Caco-2 (cell line): ENCODE measurements around the gene GALE. TPM values are rescaled to one million over a fixed set of nuclear protein-coding genes. Genes with fewer than 3 reads are reported as not detected.

Source experiments
- BruUV-seq: library from RNA; stranded (reverse); fragments of 400-500 nt; replicated peaks from 2 replicates; lab custom pipeline; 2021; lab: Mats Ljungman, UMichigan
- CTCF ChIA-PET: fragments of 300-600 bp; sonication (Branson Sonifier 250); formaldehyde crosslinking; loops from one replicate; lab custom pipeline; 2022; ENCODE audit warnings: antibody characterized with exemption; lab: Charles Lee
- POLR2A ChIA-PET: fragments of 300-600 bp; sonication (Branson Sonifier 250); formaldehyde crosslinking; loops from one replicate; lab custom pipeline; 2022; ENCODE audit warnings: antibody characterized with exemption; lab: Charles Lee
- DNase-seq, 2 experiments: peaks; one replicate each; pipeline versions ENCODE4 v3.0.0 to v3.0.0-alpha.2; 2020 to 2022
- H3K27me3 ChIP-seq: replicated peaks from 2 replicates; pipeline ENCODE4 v1.6.0; 2011; ENCODE audit warnings: low read length; ENCODE audit not compliant: control insufficient read depth, insufficient read depth
- H3K36me3 ChIP-seq: 2 replicates; pipeline ENCODE4 v1.5.1; 2011; ENCODE audit warnings: low read length; ENCODE audit not compliant: control insufficient read depth, insufficient read depth
- H3K4me1 ChIP-seq: fragments of 250-450 bp; sonication (Bioruptor Pico); 2 replicates; pipeline ENCODE4 v1.5.1; 2020; ENCODE audit warnings: mild to moderate bottlenecking
- H3K4me3 ChIP-seq: 2 replicates; pipeline ENCODE4 v1.5.1; 2011; ENCODE audit warnings: low read depth, mild to moderate bottlenecking, control low read depth, low read length
- H3K9me3 ChIP-seq: fragments of 250-450 bp; sonication (Bioruptor Pico); 2 replicates; pipeline ENCODE4 v1.5.1; 2020; ENCODE audit warnings: mild to moderate bottlenecking, moderate library complexity
- H3K27ac Mint-ChIP-seq: one replicate; pipeline ENCODE4 v1.8.0; 2022; ENCODE audit warnings: mixed read lengths; ENCODE audit not compliant: unreplicated experiment
- H3K27me3 Mint-ChIP-seq: one replicate; pipeline ENCODE4 v1.8.0; 2022; ENCODE audit warnings: mixed read lengths; ENCODE audit not compliant: insufficient read depth, unreplicated experiment
- H3K36me3 Mint-ChIP-seq: one replicate; pipeline ENCODE4 v1.8.0; 2022; ENCODE audit warnings: mild to moderate bottlenecking, mixed read lengths; ENCODE audit not compliant: insufficient read depth, unreplicated experiment
- H3K4me1 Mint-ChIP-seq: one replicate; pipeline ENCODE4 v1.8.0; 2022; ENCODE audit warnings: low read depth, mixed read lengths; ENCODE audit not compliant: unreplicated experiment
- H3K4me3 Mint-ChIP-seq: one replicate; pipeline ENCODE4 v1.8.0; 2022; ENCODE audit warnings: mild to moderate bottlenecking, moderate library complexity, mixed read lengths; ENCODE audit not compliant: unreplicated experiment
- H3K9me3 Mint-ChIP-seq: one replicate; pipeline ENCODE4 v1.8.0; 2022; ENCODE audit warnings: mixed read lengths; ENCODE audit not compliant: unreplicated experiment
- intact Hi-C: fragments of 100-400 bp; cut with micrococcal nuclease; formaldehyde crosslinking; loops from one replicate; pipeline ENCODE4 v1.10.0; 2022; ENCODE audit not compliant: unreplicated experiment
- total RNA-seq: library from RNA; stranded (reverse); gene quantifications from 2 replicates; pipeline ENCODE4 v1.2.3, GENCODE V29; 2022
- TF ChIP-seq, protein P1 (sequence below), 2 experiments: fragments of 200-600 bp in 1 of 2; IDR thresholded peaks; 1 replicate in 1 of 2; 2 replicates in 1 of 2; pipeline versions ENCODE4 v1.5.1 to v1.8.0; 2011 to 2022; ENCODE audit warnings: antibody characterized with exemption in 1 of 2, control low read depth in 1 of 2, inconsistent platforms in 1 of 2, low read depth in 1 of 2, low read length in 1 of 2, mild to moderate bottlenecking in 1 of 2, moderate library complexity in 1 of 2; ENCODE audit not compliant: insufficient read depth in 1 of 2, severe bottlenecking in 1 of 2, unreplicated experiment in 1 of 2

GALE gene
- total RNA-seq, 1 experiment from 2014 or later: 51.6 TPM

GRCh38 chr1:23763041-23763577, 37.4 kb downstream of the GALE start:
- H3K9me3 Mint-ChIP-seq: no peaks in the 10 kb centered on the region
- H3K36me3 Mint-ChIP-seq: peaks cover 51% of the 10 kb centered on the region
- no peaks in the 10 kb centered on the region for H3K27me3 Mint-ChIP-seq
- 0 out of 2 replicates have a peak, but pooled peaks cover 1% of the 10 kb centered on the region for H3K36me3 ChIP-seq
- H3K4me1 Mint-ChIP-seq: no peaks in the 10 kb centered on the region
- H3K4me3 ChIP-seq: no peak overlapping the region
- TF ChIP-seq, protein P1, sequence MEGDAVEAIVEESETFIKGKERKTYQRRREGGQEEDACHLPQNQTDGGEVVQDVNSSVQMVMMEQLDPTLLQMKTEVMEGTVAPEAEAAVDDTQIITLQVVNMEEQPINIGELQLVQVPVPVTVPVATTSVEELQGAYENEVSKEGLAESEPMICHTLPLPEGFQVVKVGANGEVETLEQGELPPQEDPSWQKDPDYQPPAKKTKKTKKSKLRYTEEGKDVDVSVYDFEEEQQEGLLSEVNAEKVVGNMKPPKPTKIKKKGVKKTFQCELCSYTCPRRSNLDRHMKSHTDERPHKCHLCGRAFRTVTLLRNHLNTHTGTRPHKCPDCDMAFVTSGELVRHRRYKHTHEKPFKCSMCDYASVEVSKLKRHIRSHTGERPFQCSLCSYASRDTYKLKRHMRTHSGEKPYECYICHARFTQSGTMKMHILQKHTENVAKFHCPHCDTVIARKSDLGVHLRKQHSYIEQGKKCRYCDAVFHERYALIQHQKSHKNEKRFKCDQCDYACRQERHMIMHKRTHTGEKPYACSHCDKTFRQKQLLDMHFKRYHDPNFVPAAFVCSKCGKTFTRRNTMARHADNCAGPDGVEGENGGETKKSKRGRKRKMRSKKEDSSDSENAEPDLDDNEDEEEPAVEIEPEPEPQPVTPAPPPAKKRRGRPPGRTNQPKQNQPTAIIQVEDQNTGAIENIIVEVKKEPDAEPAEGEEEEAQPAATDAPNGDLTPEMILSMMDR (IDR thresholded peaks at IDR 0.05; ENCODE audit: insufficient read depth in 1 of 2, low read depth in 1 of 2, low read length in 1 of 2, severe bottlenecking in 1 of 2, unreplicated experiment in 1 of 2): no peak
- no peaks in the 10 kb centered on the region for H3K9me3 ChIP-seq
- intact Hi-C loops: no loop called here
- H3K27me3 ChIP-seq: no peaks in the 10 kb centered on the region
- H3K4me1 ChIP-seq: no peaks in the 10 kb centered on the region
- H3K27ac Mint-ChIP-seq: no peak overlapping the region
- ChIA-PET POLR2A (no interaction called here), CTCF (interaction anchor here (0.6 kb wide), 1 partner anchor 734 kb away, joined by 4 read pairs; no protein-coding TSS in a partner anchor)
- no peak overlapping the region for H3K4me3 Mint-ChIP-seq
- no TSS peak for BruUV-seq
- DNase-seq: no peak

DNA sequence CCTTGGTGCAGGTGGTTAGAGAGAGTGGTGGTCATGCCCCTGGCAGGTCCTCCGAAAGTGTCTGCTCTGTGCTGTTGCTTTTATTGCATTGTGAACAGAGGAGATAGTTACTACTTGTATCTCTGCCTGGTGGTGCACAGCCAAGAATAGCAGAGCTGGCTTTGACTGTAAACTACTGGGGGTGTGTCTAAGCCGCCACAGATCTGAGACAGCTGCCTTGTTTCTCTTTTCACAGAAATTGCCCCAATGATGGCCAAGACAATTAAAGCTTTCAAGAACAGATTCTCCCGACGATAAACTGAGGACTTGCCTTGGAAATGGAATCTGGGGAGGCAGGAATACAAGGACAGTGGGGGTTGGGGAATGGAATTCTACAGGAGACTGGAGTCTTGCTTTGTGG, 41.3 kb downstream of the GALE start:
- Mint-ChIP-seq H3K4me1 (no peaks in the 10 kb centered on the region), H3K9me3 (no peaks in the 10 kb centered on the region), H3K36me3 (peaks cover 71% of the 10 kb centered on the region), H3K27me3 (no peaks in the 10 kb centered on the region), H3K27ac (no peak overlapping the region), H3K4me3 (no peak overlapping the region)
- no peaks in the 10 kb centered on the region for H3K27me3 ChIP-seq
- BruUV-seq: no TSS peak
- H3K9me3 ChIP-seq: no peaks in the 10 kb centered on the region
- POLR2A ChIA-PET: no interaction called here
- TF ChIP-seq, protein P1 (IDR thresholded peaks at IDR 0.05; ENCODE audit: insufficient read depth in 1 of 2, low read depth in 1 of 2, low read length in 1 of 2, severe bottlenecking in 1 of 2, unreplicated experiment in 1 of 2): no peak
- DNase-seq: no peak
- no peak overlapping the region for H3K4me3 ChIP-seq
- H3K36me3 ChIP-seq: peaks cover 2% of the 10 kb centered on the region; the same call in 1 of the 2 replicates
- H3K4me1 ChIP-seq: no peaks in the 10 kb centered on the region
- CTCF ChIA-PET: no interaction called here
- intact Hi-C loops: no loop called here

DNA sequence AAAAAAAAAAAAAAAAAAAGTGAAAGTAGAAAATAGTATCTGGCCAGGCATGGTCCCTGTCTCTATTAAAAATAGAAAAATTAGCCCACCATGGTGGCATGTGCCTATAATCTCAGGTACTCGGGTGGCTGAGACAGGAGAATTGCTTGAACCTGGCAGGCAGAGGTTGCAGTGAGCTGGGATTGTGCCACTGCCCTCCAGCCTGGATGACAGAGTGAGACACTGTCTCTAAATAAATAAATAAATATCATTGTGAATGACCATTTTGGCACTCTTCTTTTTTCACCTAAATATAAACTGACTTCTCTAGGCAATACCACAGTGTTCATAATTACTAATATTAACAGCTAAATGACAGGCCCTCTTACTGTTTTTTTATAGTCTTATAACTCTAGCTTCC, 42.7 kb downstream of the GALE start:
- TF ChIP-seq, protein P1 (IDR thresholded peaks at IDR 0.05; ENCODE audit: insufficient read depth in 1 of 2, low read depth in 1 of 2, low read length in 1 of 2, severe bottlenecking in 1 of 2, unreplicated experiment in 1 of 2): no peak
- Histone ChIP-seq H3K36me3 (peaks cover 1% of the 10 kb centered on the region; the same call in 1 of the 2 replicates), H3K27me3 (no peaks in the 10 kb centered on the region), H3K9me3 (no peaks in the 10 kb centered on the region), H3K4me1 (no peaks in the 10 kb centered on the region), H3K4me3 (no peak overlapping the region)
- Mint-ChIP-seq H3K27me3 (no peaks in the 10 kb centered on the region), H3K9me3 (no peaks in the 10 kb centered on the region), H3K27ac (no peak overlapping the region), H3K4me3 (no peak overlapping the region), H3K4me1 (no peaks in the 10 kb centered on the region), H3K36me3 (peaks cover 85% of the 10 kb centered on the region)
- no peak for DNase-seq
- POLR2A ChIA-PET: no interaction called here
- intact Hi-C loops: no loop called here
- CTCF ChIA-PET: no interaction called here
- no TSS peak for BruUV-seq
